ENCODE measurements around the gene MSI2.

GRCh38 chr17:57516290-57517230 is 260.2 kb downstream of the MSI2 start:
- TF ChIP-seq CTCF (IDR thresholded peaks at IDR 0.05) (no peak), POLR2A (IDR thresholded peaks at IDR 0.05) (no peak)

Data from thyroid gland (tissue), 4 donors.